ENCODE measurements around the gene NSL1. TPM values are rescaled to one million over a fixed set of nuclear protein-coding genes. Genes with fewer than 3 reads are reported as not detected.
"Not testable (repeated sequence)": the region's sequence is repeated elsewhere in the genome, so short reads cannot be mapped to it uniquely, and the experiment has no call there.

Gene NSL1
- total RNA-seq, 1 donor from 2014 or later: 42.1 TPM

DNA sequence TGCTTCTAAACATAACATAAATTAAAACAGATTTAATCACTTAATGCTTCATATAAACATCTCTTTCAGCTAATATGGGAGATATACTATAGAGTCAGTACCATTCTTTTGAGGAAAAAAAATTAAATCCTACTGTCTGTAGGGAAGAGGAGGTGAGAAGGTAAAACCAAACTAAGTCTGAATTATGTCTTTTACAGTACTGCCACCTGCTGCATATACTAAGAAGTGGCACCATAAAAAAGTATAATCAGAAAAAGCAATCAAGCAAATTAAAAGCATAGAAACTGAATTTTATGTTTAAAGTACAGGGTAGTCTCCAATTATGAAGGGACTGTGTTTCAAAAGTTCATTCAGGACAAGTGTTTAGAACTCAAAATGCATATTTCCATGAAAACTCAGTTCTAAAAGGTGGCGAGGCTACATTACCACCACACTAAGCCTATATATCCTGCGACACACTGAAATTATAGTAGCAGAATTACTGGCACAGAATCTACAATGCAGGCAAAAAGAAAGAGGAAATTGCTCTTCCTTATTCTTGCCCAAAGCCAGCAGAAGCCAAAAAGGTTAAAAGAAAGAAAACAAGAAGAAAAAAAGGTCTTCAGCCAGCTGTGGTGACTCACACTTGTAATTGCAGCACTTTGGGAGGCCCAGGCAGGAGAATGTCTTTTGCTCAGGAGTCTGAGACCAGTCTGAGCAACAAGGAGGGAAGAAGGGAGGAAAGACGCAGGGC is 9.0 kb downstream of the NSL1 start:
- DNase-seq (ENCODE audit: extremely low spot score, unreplicated experiment): no peak
- Mint-ChIP-seq H3K36me3 (peaks cover 30% of the 10 kb centered on the region), H3K4me3 (no peak overlapping the region), H3K27ac (no peak overlapping the region), H3K9me3 (no peaks in the 10 kb centered on the region), H3K4me1 (ENCODE audit: unreplicated experiment) (no peaks in the 10 kb centered on the region), H3K27me3 (no peaks in the 10 kb centered on the region)
- TF ChIP-seq CTCF (conservative IDR thresholded peaks at IDR 0.05): peak; percentile 77

DNA sequence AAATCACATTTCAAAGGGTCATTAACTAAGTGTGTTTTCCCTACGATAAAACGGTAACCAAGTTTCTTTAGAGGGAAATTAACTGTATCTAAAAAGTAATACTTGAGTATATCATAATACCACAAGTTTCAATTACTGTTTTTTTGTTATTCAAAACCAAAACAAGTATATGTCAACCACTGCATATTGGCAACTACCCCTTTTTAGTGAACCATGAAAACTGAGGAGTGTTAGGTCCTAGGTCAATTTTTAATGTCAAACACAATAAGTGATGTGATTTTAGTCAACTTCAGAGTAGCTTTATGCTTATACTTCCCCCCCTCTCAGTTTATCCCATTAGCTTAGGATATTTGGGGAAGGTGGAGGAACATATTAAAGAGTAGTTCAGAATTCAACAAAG is 10.4 kb downstream of the NSL1 start:
- Mint-ChIP-seq H3K4me3 (no peak overlapping the region), H3K4me1 (ENCODE audit: unreplicated experiment) (no peaks in the 10 kb centered on the region), H3K9me3 (no peaks in the 10 kb centered on the region), H3K36me3 (peaks cover 39% of the 10 kb centered on the region), H3K27me3 (no peaks in the 10 kb centered on the region), H3K27ac (no peak overlapping the region)
- DNase-seq (ENCODE audit: extremely low spot score, unreplicated experiment): no peak
- TF ChIP-seq CTCF (conservative IDR thresholded peaks at IDR 0.05): no peak

- Mint-ChIP-seq H3K27ac (no peak overlapping the region), H3K4me3 (no peak overlapping the region), H3K9me3 (no peaks in the 10 kb centered on the region), H3K36me3 (peaks cover 35% of the 10 kb centered on the region), H3K27me3 (no peaks in the 10 kb centered on the region), H3K4me1 (ENCODE audit: unreplicated experiment) (no peaks in the 10 kb centered on the region)
- TF ChIP-seq CTCF (conservative IDR thresholded peaks at IDR 0.05): no peak
- DNase-seq (ENCODE audit: extremely low spot score, unreplicated experiment): no peak
Observed at GRCh38 chr1:212780759-212781158, 10.8 kb downstream of the NSL1 start.

DNA sequence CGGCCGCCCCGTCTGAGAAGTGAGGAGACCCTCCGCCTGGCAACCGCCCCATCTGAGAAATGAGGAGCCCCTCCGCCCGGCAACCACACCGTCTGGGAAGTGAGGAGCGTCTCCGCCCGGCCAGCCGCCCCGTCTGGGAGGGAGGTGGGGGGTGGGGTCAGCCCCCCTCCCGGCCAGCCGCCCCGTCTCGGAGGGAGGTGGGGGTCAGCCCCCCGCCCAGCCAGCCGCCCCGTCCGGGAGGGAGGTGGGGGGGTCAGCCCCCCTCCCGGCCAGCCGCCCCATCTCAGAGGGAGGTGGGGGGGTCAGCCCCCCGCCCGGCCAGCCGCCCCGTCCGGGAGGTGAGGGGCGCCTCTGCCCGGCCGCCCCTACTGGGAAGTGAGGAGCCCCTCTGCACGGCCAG is 12.5 kb downstream of the NSL1 start:
- peaks cover 49% of the 10 kb centered on the region for H3K36me3 Mint-ChIP-seq
- H3K27ac Mint-ChIP-seq; H3K4me1 Mint-ChIP-seq (ENCODE audit: unreplicated experiment): not testable (repeated sequence)

GRCh38 chr1:212777151-212777550 is 14.4 kb downstream of the NSL1 start:
- no peak for TF ChIP-seq CTCF (conservative IDR thresholded peaks at IDR 0.05)
- Mint-ChIP-seq H3K4me3 (no peak overlapping the region), H3K9me3 (no peaks in the 10 kb centered on the region), H3K36me3 (peaks cover 53% of the 10 kb centered on the region), H3K27ac (no peak overlapping the region), H3K4me1 (ENCODE audit: unreplicated experiment) (no peaks in the 10 kb centered on the region), H3K27me3 (no peaks in the 10 kb centered on the region)
- DNase-seq (ENCODE audit: extremely low spot score, unreplicated experiment): no peak

More for the DNA sequence above, 12.5 kb downstream of the NSL1 start:
- DNase-seq (ENCODE audit: extremely low spot score, unreplicated experiment); H3K9me3 Mint-ChIP-seq; H3K27me3 Mint-ChIP-seq; H3K4me3 Mint-ChIP-seq: not testable (repeated sequence)

DNA sequence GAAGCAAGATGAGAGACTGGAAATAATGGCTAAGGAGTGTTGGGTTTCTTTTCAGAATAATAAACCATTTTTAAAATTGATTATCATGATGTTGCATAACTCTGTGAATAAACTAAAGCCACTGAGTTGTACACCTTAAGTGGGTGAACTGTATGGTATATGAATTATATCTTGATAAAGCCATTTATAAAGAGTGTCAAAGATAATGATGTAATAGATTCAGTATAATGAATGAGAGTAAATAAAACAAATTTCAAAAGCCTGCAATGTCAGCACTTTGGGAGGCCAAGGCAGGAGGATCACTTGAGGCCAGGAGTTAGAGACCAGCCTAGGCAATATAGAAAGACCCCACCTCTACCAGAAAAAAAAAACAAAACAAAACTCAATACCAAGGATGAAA is 16.3 kb downstream of the NSL1 start:
- Mint-ChIP-seq H3K27me3 (no peaks in the 10 kb centered on the region), H3K27ac (no peak overlapping the region), H3K9me3 (peaks cover 2% of the 10 kb centered on the region), H3K4me3 (no peak overlapping the region), H3K4me1 (ENCODE audit: unreplicated experiment) (no peaks in the 10 kb centered on the region), H3K36me3 (peaks cover 62% of the 10 kb centered on the region)
- no peak for TF ChIP-seq CTCF (conservative IDR thresholded peaks at IDR 0.05)
- DNase-seq (ENCODE audit: extremely low spot score, unreplicated experiment): no peak
